Measurements from ENCODE around the gene NLRP10.

The NLRP10 gene

GRCh38 chr11:7973011-7973410 lies 7.8 kb upstream of the NLRP10 start:
- H3K4me1 ChIP-seq (ENCODE audit: insufficient read depth, insufficient read length): no peaks in the 10 kb centered on the region
- no peak for DNase-seq (ENCODE audit: low read depth, low spot score)
- no peaks in the 10 kb centered on the region for H3K36me3 ChIP-seq (ENCODE audit: insufficient read depth, insufficient read length, low read length)
- H3K9me3 ChIP-seq (ENCODE audit: insufficient read depth, low read length): 0 out of 2 replicates have a peak, but pooled peaks cover 6% of the 10 kb centered on the region
- H3K4me3 ChIP-seq (ENCODE audit: insufficient read length, low read depth): no peak overlapping the region
- no peaks in the 10 kb centered on the region for H3K27me3 ChIP-seq (ENCODE audit: insufficient read depth, insufficient read length)
- no peak overlapping the region for H3K9ac ChIP-seq (ENCODE audit: insufficient read length, low read depth)
- TF ChIP-seq ZNF274 (IDR thresholded peaks at IDR 0.05; ENCODE audit: low read depth, low read length) (no peak), YY1 (IDR thresholded peaks at IDR 0.05; ENCODE audit: insufficient read depth, insufficient read length) (no peak), SUZ12 (IDR thresholded peaks at IDR 0.05; ENCODE audit: extremely low read depth, insufficient read depth, insufficient read length) (no peak)

GRCh38 chr11:7971846-7972245 lies 6.6 kb upstream of the NLRP10 start:
- Histone ChIP-seq H3K9me3 (ENCODE audit: insufficient read depth, low read length) (0 out of 2 replicates have a peak, but pooled peaks cover 6% of the 10 kb centered on the region), H3K27me3 (ENCODE audit: insufficient read depth, insufficient read length) (no peaks in the 10 kb centered on the region), H3K9ac (ENCODE audit: insufficient read length, low read depth) (no peak overlapping the region), H3K36me3 (ENCODE audit: insufficient read depth, insufficient read length, low read length) (no peaks in the 10 kb centered on the region), H3K4me3 (ENCODE audit: insufficient read length, low read depth) (no peak overlapping the region), H3K4me1 (ENCODE audit: insufficient read depth, insufficient read length) (no peaks in the 10 kb centered on the region)
- TF ChIP-seq SUZ12 (IDR thresholded peaks at IDR 0.05; ENCODE audit: extremely low read depth, insufficient read depth, insufficient read length) (no peak), YY1 (IDR thresholded peaks at IDR 0.05; ENCODE audit: insufficient read depth, insufficient read length) (no peak), ZNF274 (IDR thresholded peaks at IDR 0.05; ENCODE audit: low read depth, low read length) (no peak)
- DNase-seq (ENCODE audit: low read depth, low spot score): no peak

GRCh38 chr11:7969756-7970646 lies 4.8 kb upstream of the NLRP10 start:
- Histone ChIP-seq H3K4me3 (ENCODE audit: insufficient read length, low read depth) (no peak overlapping the region), H3K27me3 (ENCODE audit: insufficient read depth, insufficient read length) (no peaks in the 10 kb centered on the region), H3K4me1 (ENCODE audit: insufficient read depth, insufficient read length) (no peaks in the 10 kb centered on the region), H3K9me3 (ENCODE audit: insufficient read depth, low read length) (0 out of 2 replicates have a peak, but pooled peaks cover 6% of the 10 kb centered on the region), H3K9ac (ENCODE audit: insufficient read length, low read depth) (no peak overlapping the region), H3K36me3 (ENCODE audit: insufficient read depth, insufficient read length, low read length) (no peaks in the 10 kb centered on the region)
- DNase-seq (ENCODE audit: low read depth, low spot score): peak; percentile 58
- TF ChIP-seq SUZ12 (IDR thresholded peaks at IDR 0.05; ENCODE audit: extremely low read depth, insufficient read depth, insufficient read length) (no peak), YY1 (IDR thresholded peaks at IDR 0.05; ENCODE audit: insufficient read depth, insufficient read length) (no peak), ZNF274 (IDR thresholded peaks at IDR 0.05; ENCODE audit: low read depth, low read length) (no peak)

GRCh38 chr11:7968686-7969085 lies 3.4 kb upstream of the NLRP10 start:
- Histone ChIP-seq H3K27me3 (ENCODE audit: insufficient read depth, insufficient read length) (no peaks in the 10 kb centered on the region), H3K9me3 (ENCODE audit: insufficient read depth, low read length) (0 out of 2 replicates have a peak, but pooled peaks cover 6% of the 10 kb centered on the region), H3K4me3 (ENCODE audit: insufficient read length, low read depth) (no peak overlapping the region), H3K36me3 (ENCODE audit: insufficient read depth, insufficient read length, low read length) (no peaks in the 10 kb centered on the region), H3K4me1 (ENCODE audit: insufficient read depth, insufficient read length) (no peaks in the 10 kb centered on the region), H3K9ac (ENCODE audit: insufficient read length, low read depth) (no peak overlapping the region)
- no peak for TF ChIP-seq SUZ12 (IDR thresholded peaks at IDR 0.05; ENCODE audit: extremely low read depth, insufficient read depth, insufficient read length)
- TF ChIP-seq YY1 (IDR thresholded peaks at IDR 0.05; ENCODE audit: insufficient read depth, insufficient read length): no peak
- TF ChIP-seq ZNF274 (IDR thresholded peaks at IDR 0.05; ENCODE audit: low read depth, low read length): no peak
- DNase-seq (ENCODE audit: low read depth, low spot score): no peak

- Histone ChIP-seq H3K36me3 (ENCODE audit: insufficient read depth, insufficient read length, low read length) (no peaks in the 10 kb centered on the region), H3K4me3 (ENCODE audit: insufficient read length, low read depth) (no peak overlapping the region), H3K9ac (ENCODE audit: insufficient read length, low read depth) (no peak overlapping the region), H3K9me3 (ENCODE audit: insufficient read depth, low read length) (peaks cover 6% of the 10 kb centered on the region; the same call in 1 of the 2 replicates), H3K4me1 (ENCODE audit: insufficient read depth, insufficient read length) (no peaks in the 10 kb centered on the region), H3K27me3 (ENCODE audit: insufficient read depth, insufficient read length) (no peaks in the 10 kb centered on the region)
- DNase-seq (ENCODE audit: low read depth, low spot score): no peak
- TF ChIP-seq SUZ12 (IDR thresholded peaks at IDR 0.05; ENCODE audit: extremely low read depth, insufficient read depth, insufficient read length) (no peak), ZNF274 (IDR thresholded peaks at IDR 0.05; ENCODE audit: low read depth, low read length) (no peak), YY1 (IDR thresholded peaks at IDR 0.05; ENCODE audit: insufficient read depth, insufficient read length) (no peak)
These were observed 2.6 kb upstream of the NLRP10 start for GRCh38 chr11:7967826-7968225.

- no peak overlapping the region for H3K9ac ChIP-seq (ENCODE audit: insufficient read length, low read depth)
- no peak for TF ChIP-seq SUZ12 (IDR thresholded peaks at IDR 0.05; ENCODE audit: extremely low read depth, insufficient read depth, insufficient read length)
- TF ChIP-seq YY1 (IDR thresholded peaks at IDR 0.05; ENCODE audit: insufficient read depth, insufficient read length): no peak
- no peak for TF ChIP-seq ZNF274 (IDR thresholded peaks at IDR 0.05; ENCODE audit: low read depth, low read length)
- H3K9me3 ChIP-seq (ENCODE audit: insufficient read depth, low read length): peaks cover 6% of the 10 kb centered on the region; the same call in 1 of the 2 replicates
- H3K27me3 ChIP-seq (ENCODE audit: insufficient read depth, insufficient read length): no peaks in the 10 kb centered on the region
- H3K4me1 ChIP-seq (ENCODE audit: insufficient read depth, insufficient read length): no peaks in the 10 kb centered on the region
- no peak for DNase-seq (ENCODE audit: low read depth, low spot score)
- no peaks in the 10 kb centered on the region for H3K36me3 ChIP-seq (ENCODE audit: insufficient read depth, insufficient read length, low read length)
- H3K4me3 ChIP-seq (ENCODE audit: insufficient read length, low read depth): no peak overlapping the region
These were observed 1.9 kb upstream of the NLRP10 start for GRCh38 chr11:7967097-7967496.

GRCh38 chr11:7964873-7965272 lies 374 bp downstream of the NLRP10 start:
- Histone ChIP-seq H3K4me3 (ENCODE audit: insufficient read length, low read depth) (no peak overlapping the region), H3K9ac (ENCODE audit: insufficient read length, low read depth) (no peak overlapping the region), H3K4me1 (ENCODE audit: insufficient read depth, insufficient read length) (no peaks in the 10 kb centered on the region), H3K9me3 (ENCODE audit: insufficient read depth, low read length) (no peaks in the 10 kb centered on the region; the same call in 1 of the 2 replicates), H3K36me3 (ENCODE audit: insufficient read depth, insufficient read length, low read length) (no peaks in the 10 kb centered on the region), H3K27me3 (ENCODE audit: insufficient read depth, insufficient read length) (no peaks in the 10 kb centered on the region)
- TF ChIP-seq YY1 (IDR thresholded peaks at IDR 0.05; ENCODE audit: insufficient read depth, insufficient read length) (no peak), SUZ12 (IDR thresholded peaks at IDR 0.05; ENCODE audit: extremely low read depth, insufficient read depth, insufficient read length) (no peak), ZNF274 (IDR thresholded peaks at IDR 0.05; ENCODE audit: low read depth, low read length) (no peak)
- DNase-seq (ENCODE audit: low read depth, low spot score): no peak
